ENCODE results near the gene MAGI2.
"Not testable (repeated sequence)": the region's sequence is repeated elsewhere in the genome, so short reads cannot be mapped to it uniquely, and the experiment has no call there.

MAGI2 gene

GRCh38 chr7:79451580-79451979, 1.9 kb downstream of the MAGI2 start:
- DNase-seq (ENCODE audit: low spot score) = no peak

- DNase-seq (ENCODE audit: low spot score) = not testable (repeated sequence)
Observed at GRCh38 chr7:79442766-79443165, 10.7 kb downstream of the MAGI2 start.

GRCh38 chr7:79436378-79436777, 17.1 kb downstream of the MAGI2 start:
- no peak for DNase-seq (ENCODE audit: low spot score)

- DNase-seq (ENCODE audit: low spot score) = no peak
Observed at GRCh38 chr7:79434867-79435266, 18.6 kb downstream of the MAGI2 start.

- DNase-seq (ENCODE audit: low spot score) = no peak
Observed at GRCh38 chr7:79434098-79434497, 19.4 kb downstream of the MAGI2 start.

GRCh38 chr7:79430391-79430790, 23.1 kb downstream of the MAGI2 start:
- no peak for DNase-seq (ENCODE audit: low spot score)

- DNase-seq (ENCODE audit: low spot score) = no peak
Observed at GRCh38 chr7:79425665-79426064, 27.8 kb downstream of the MAGI2 start.

GRCh38 chr7:79421751-79422150, 31.7 kb downstream of the MAGI2 start:
- DNase-seq (ENCODE audit: low spot score) = no peak

- no peak for DNase-seq (ENCODE audit: low spot score)
Observed at GRCh38 chr7:79420464-79420863, 33.0 kb downstream of the MAGI2 start.

GRCh38 chr7:79414910-79415309, 38.6 kb downstream of the MAGI2 start:
- DNase-seq (ENCODE audit: low spot score) = no peak

GRCh38 chr7:79412915-79413314, 40.6 kb downstream of the MAGI2 start:
- no peak for DNase-seq (ENCODE audit: low spot score)

GRCh38 chr7:79412438-79412837, 41.0 kb downstream of the MAGI2 start:
- no peak for DNase-seq (ENCODE audit: low spot score)

GRCh38 chr7:79410345-79410744, 43.1 kb downstream of the MAGI2 start:
- DNase-seq (ENCODE audit: low spot score) = no peak

GRCh38 chr7:79407351-79407750, 46.1 kb downstream of the MAGI2 start:
- DNase-seq (ENCODE audit: low spot score) = no peak

- DNase-seq (ENCODE audit: low spot score) = no peak
Observed at GRCh38 chr7:79406371-79406770, 47.1 kb downstream of the MAGI2 start.

GRCh38 chr7:79405368-79405767, 48.1 kb downstream of the MAGI2 start:
- no peak for DNase-seq (ENCODE audit: low spot score)

GRCh38 chr7:79403879-79404278, 49.6 kb downstream of the MAGI2 start:
- DNase-seq (ENCODE audit: low spot score) = no peak

- DNase-seq (ENCODE audit: low spot score) = no peak
Observed at GRCh38 chr7:79403451-79403850, 50.0 kb downstream of the MAGI2 start.

- DNase-seq (ENCODE audit: low spot score) = no peak
Observed at GRCh38 chr7:79401254-79401653, 52.2 kb downstream of the MAGI2 start.

- DNase-seq (ENCODE audit: low spot score) = no peak
Observed at GRCh38 chr7:79400222-79400621, 53.2 kb downstream of the MAGI2 start.

GRCh38 chr7:79398138-79398749, 55.2 kb downstream of the MAGI2 start:
- no peak for DNase-seq (ENCODE audit: low spot score)

GRCh38 chr7:79386688-79387422, 66.6 kb downstream of the MAGI2 start:
- DNase-seq (ENCODE audit: low spot score) = no peak

GRCh38 chr7:79381921-79382320, 71.5 kb downstream of the MAGI2 start:
- DNase-seq (ENCODE audit: low spot score) = no peak

- no peak for DNase-seq (ENCODE audit: low spot score)
Observed at GRCh38 chr7:79377097-79377496, 76.4 kb downstream of the MAGI2 start.
